LoVo (cell line): ENCODE measurements around the gene BEND7.

Experiments
- DNase-seq: peaks from one replicate; pipeline ENCODE4 v3.0.0-alpha.2; 2016; ENCODE audit warnings: low spot score

BEND7 gene

GRCh38 chr10:13520194-13520593, 8.6 kb downstream of the BEND7 start:
- no peak for DNase-seq

GRCh38 chr10:13518076-13518692, 10.6 kb downstream of the BEND7 start:
- DNase-seq = no peak

- DNase-seq = no peak
Measured at GRCh38 chr10:13517675-13518074, 11.1 kb downstream of the BEND7 start.

- no peak for DNase-seq
Measured at GRCh38 chr10:13516176-13516575, 12.6 kb downstream of the BEND7 start.

GRCh38 chr10:13515467-13515866, 13.3 kb downstream of the BEND7 start:
- no peak for DNase-seq

GRCh38 chr10:13514296-13514695, 14.5 kb downstream of the BEND7 start:
- no peak for DNase-seq

GRCh38 chr10:13512564-13512963, 16.2 kb downstream of the BEND7 start:
- no peak for DNase-seq

- no peak for DNase-seq
Measured at GRCh38 chr10:13511409-13511808, 17.4 kb downstream of the BEND7 start.

- no peak for DNase-seq
Measured at GRCh38 chr10:13505052-13505680, 23.6 kb downstream of the BEND7 start.

- DNase-seq = no peak
Measured at GRCh38 chr10:13503745-13504463, 24.9 kb downstream of the BEND7 start.

- no peak for DNase-seq
Measured at GRCh38 chr10:13502380-13502779, 26.4 kb downstream of the BEND7 start.

GRCh38 chr10:13500201-13500600, 28.6 kb downstream of the BEND7 start:
- no peak for DNase-seq

GRCh38 chr10:13499150-13499549, 29.7 kb downstream of the BEND7 start:
- DNase-seq = no peak

- no peak for DNase-seq
Measured at GRCh38 chr10:13496931-13497330, 31.9 kb downstream of the BEND7 start.

GRCh38 chr10:13496164-13496563, 32.6 kb downstream of the BEND7 start:
- DNase-seq = no peak

- peak; percentile 39 for DNase-seq
Measured at GRCh38 chr10:13492493-13493180, 36.2 kb downstream of the BEND7 start.

GRCh38 chr10:13491747-13492360, 37.0 kb downstream of the BEND7 start:
- DNase-seq = no peak

- no peak for DNase-seq
Measured at GRCh38 chr10:13490503-13490902, 38.3 kb downstream of the BEND7 start.

GRCh38 chr10:13489035-13489599, 39.7 kb downstream of the BEND7 start:
- DNase-seq = no peak

- DNase-seq = no peak
Measured at GRCh38 chr10:13485623-13486022, 43.2 kb downstream of the BEND7 start.

- no peak for DNase-seq
Measured at GRCh38 chr10:13483951-13484350, 44.9 kb downstream of the BEND7 start.

- DNase-seq = no peak
Measured at GRCh38 chr10:13483073-13483472, 45.7 kb downstream of the BEND7 start.
